GM12892 (cell line): ENCODE data around the gene ARHGEF2.
A peak's percentile ranks its signal among the peaks of the same experiment; 100 is the strongest.

ENCODE experiments used
- DNase-seq: peaks from one replicate; pipeline ENCODE4 v3.0.0; 2011; ENCODE audit not compliant: insufficient read length
- FAIRE-seq: peaks from 2 replicates; lab custom pipeline; 2011; peaks lifted over from hg19 to GRCh38; lab: Jason Lieb, UNC
- POLR2A ChIP-seq: IDR thresholded peaks from 2 replicates; pipeline ENCODE4 v1.6.1; 2011; ENCODE audit warnings: low read depth, low read length, control low read depth
- POLR2AphosphoS5 ChIP-seq: IDR thresholded peaks from 2 replicates; pipeline ENCODE4 v1.6.1; 2011; ENCODE audit warnings: low read depth, low read length, control low read depth
- TAF1 ChIP-seq: IDR thresholded peaks from 2 replicates; pipeline ENCODE4 v1.6.1; 2011; ENCODE audit warnings: low read depth, mild to moderate bottlenecking, control low read depth, low read length, borderline replicate concordance

Gene ARHGEF2

GRCh38 chr1:155911156-155912055, 66.9 kb downstream of the ARHGEF2 start, which contains the start of gene RIT1:
Gene RIT1, minus strand, starts transcription at chr1:155911349. Its CDS starts 588 bp downstream, at chr1:155910761.
- peak; percentile 81 for TF ChIP-seq POLR2AphosphoS5
- peak; percentile 87 for TF ChIP-seq POLR2A
- TF ChIP-seq TAF1: peak; percentile 51; the same call in 1 of the 2 replicates
- DNase-seq (peak; percentile 77), FAIRE-seq (peak; percentile 92)

DNA sequence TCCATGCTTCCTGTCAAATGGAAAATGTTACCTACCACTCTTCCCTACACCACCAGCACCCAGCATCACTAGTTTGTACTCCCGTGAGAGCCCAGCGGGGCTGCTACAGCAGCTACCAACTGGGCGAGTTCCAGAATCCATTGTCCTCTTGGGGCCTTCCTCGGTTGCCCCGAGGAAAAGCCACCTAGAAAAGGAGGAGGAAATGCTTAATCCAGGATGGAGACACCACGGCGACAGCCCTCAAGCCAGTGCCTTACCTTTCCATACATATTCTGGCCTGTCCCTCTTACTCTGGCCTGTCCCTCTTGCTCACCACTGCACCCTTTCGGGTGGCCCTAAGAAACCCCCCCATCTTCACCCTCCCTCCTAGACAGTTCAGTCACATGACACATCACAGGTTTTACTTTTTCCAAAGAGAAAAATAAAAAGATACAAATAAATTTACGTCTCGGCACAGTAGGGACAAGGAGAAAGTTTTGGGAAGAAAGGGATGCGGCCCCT, 67.7 kb downstream of the ARHGEF2 start:
- DNase-seq: no peak
- FAIRE-seq: peak; percentile 74
- no peak for TF ChIP-seq POLR2A
- TF ChIP-seq POLR2AphosphoS5: no peak
- TF ChIP-seq TAF1: no peak

DNA sequence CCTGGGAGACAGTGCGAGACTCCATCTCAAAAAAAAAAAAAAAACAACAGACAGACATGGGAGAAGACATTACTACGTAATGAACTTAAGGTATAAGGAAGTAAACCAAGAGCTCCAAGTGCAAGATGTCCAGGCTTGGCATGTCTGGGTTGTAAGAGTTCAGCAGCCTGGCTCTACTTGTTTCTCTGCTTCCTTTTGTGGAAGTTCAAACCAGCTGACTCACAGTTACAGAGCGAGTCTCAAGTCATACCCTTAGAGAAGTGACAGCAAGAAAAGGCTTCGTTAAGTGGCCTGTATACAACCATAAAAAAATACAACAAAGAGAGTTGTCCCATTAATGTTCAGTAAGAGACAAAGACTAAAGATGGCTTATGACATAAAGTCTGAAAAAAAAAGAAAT, 68.5 kb downstream of the ARHGEF2 start:
- FAIRE-seq: no peak
- no peak for DNase-seq
- TF ChIP-seq POLR2A: no peak
- TF ChIP-seq TAF1: no peak
- no peak for TF ChIP-seq POLR2AphosphoS5

GRCh38 chr1:155904261-155904660, 74.1 kb downstream of the ARHGEF2 start:
- DNase-seq (no peak), FAIRE-seq (no peak)
- TF ChIP-seq POLR2AphosphoS5: no peak
- no peak for TF ChIP-seq POLR2A
- no peak for TF ChIP-seq TAF1

GRCh38 chr1:155900161-155900560, 78.2 kb downstream of the ARHGEF2 start:
- FAIRE-seq (no peak), DNase-seq (no peak)
- TF ChIP-seq TAF1: no peak
- no peak for TF ChIP-seq POLR2AphosphoS5
- TF ChIP-seq POLR2A: no peak

- no peak for TF ChIP-seq TAF1
- TF ChIP-seq POLR2AphosphoS5: no peak
- no peak for TF ChIP-seq POLR2A
- DNase-seq: no peak
- FAIRE-seq: no peak
Observed at GRCh38 chr1:155899683-155900082, 78.7 kb downstream of the ARHGEF2 start.

- DNase-seq (no peak), FAIRE-seq (no peak)
- TF ChIP-seq POLR2A (no peak), POLR2AphosphoS5 (no peak), TAF1 (no peak)
Observed at GRCh38 chr1:155898888-155899287, 79.5 kb downstream of the ARHGEF2 start.

DNA sequence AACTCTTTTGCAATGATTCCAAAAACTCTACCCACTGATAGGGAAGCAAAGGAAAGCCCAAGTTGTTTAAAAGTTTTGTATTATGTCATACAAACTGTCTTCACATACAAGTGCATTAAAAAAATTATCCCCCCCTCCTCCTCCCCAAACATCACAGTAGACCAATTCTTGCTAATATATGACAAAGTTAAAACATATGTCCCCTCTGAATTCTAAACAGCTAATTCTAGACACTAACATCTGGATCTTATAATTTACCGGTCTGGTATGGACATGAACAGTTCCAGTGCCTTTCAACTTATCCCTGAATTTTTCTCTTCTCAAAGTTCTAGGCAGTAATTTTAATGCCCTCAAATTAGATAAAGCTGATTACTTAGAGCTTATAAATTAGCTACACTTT, 80.6 kb downstream of the ARHGEF2 start:
- DNase-seq (no peak), FAIRE-seq (no peak)
- TF ChIP-seq POLR2AphosphoS5 (no peak), TAF1 (no peak), POLR2A (no peak)
